HG02884 (cell line): ENCODE results near the gene NT5DC3.

Experiments
- ATAC-seq: cut with Tn5 transposase; IDR thresholded peaks from one replicate; pipeline ENCODE4 v1.9.1; 2021; ENCODE audit warnings: mild to moderate bottlenecking, moderate library complexity; ENCODE audit not compliant: unreplicated experiment

The NT5DC3 gene

GRCh38 chr12:103785243-103786031, 55.6 kb downstream of the NT5DC3 start:
- ATAC-seq: no peak

GRCh38 chr12:103783744-103784664, 57.0 kb downstream of the NT5DC3 start:
- ATAC-seq: no peak

DNA sequence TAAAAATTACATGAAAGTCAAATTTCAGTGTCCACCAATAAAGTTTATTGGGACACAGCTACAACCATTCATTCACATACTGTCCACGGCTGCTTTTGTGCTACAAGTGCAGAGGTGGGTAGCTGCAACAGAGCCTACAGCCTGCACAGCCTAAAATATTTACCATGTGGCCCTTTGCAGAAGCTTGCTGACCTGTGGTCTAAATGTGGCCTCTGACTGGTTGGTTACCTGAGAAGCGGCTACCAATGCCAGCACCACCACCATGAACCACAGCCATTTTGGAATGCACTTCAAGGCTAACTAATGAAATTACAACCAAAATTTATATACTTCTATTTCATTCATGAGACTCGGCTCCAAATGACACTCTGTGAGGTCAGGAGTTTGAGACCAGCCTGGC, 58.6 kb downstream of the NT5DC3 start:
- no peak for ATAC-seq

DNA sequence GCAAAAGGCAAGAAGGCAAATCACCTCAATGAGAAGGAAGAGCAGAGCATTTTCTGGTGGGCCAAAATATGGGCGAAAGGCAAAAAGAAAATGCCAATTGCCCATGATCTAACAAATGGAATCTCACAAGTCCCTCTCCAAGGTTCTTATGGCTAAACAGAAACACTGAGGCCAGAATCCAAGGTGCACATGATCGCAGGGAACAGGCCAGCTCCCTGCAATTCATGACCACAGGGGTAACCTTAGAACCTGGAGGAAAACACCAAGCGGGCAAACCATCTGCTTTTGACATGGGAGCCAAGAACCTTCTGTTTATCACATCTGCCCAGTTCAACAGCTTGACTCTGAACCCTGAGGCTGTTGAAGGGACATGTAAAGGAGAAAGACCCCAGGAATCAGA, 60.0 kb downstream of the NT5DC3 start:
- no peak for ATAC-seq

- no peak for ATAC-seq
Observed at GRCh38 chr12:103780093-103780440, 61.0 kb downstream of the NT5DC3 start.

DNA sequence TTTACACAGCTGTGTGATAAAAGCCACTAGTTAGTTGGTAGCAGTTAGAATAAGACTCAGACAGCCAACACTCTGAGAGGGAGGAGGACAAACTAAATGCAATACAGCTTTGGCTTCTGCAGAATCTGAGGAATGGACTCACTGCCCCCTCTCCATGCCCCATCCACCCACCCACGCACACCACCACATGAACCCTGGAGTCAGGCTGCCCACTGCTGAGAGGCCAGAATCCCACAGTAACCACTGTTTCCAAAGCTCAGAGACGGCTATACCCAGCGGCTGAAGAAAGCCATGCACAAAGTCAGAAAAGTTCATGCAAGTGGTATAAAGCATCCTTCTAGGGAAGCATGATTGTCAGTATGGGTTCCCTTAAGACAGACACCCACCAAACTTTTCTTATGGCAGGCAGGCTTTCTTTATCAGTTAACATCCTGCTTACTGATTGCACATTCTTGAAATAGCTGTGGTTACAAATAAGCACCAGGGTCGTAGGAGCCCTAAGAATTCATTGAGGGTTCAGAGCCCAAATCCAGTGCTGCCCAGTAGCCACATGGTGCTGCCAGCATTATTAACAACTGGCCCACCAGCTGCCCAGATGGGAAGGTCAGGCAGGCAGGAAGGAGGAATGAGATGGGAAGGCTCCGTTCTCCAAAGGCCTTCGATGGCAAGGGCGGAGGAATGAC, 61.5 kb downstream of the NT5DC3 start:
- no peak for ATAC-seq

- no peak for ATAC-seq
Observed at GRCh38 chr12:103778781-103779180, 62.3 kb downstream of the NT5DC3 start.

DNA sequence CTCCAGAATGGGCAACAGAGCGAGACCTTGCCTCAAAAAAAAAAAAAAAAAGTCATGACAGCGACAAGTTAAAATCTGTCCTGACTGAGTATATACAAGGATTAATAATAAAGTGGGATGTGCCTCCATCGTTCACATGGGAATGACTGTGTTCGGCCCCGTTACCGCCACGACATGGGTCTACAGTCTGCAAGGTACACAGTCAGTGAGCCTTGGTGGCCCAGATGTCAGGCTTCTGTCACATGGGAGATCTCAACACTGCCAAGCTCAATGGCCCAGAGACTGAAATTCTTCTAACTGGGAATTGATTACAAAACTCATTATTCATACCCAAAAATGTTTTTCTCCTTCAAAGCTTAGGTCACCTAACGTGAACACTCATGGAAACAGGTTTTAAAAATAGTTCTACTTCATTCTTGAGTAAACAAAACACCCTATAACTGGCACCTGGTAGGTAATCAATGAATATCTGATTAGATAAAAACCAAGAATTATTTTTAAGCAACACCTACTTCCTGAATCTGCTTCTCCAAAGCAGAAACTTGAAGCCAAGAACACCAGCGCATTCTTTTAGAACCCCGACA, 66.0 kb downstream of the NT5DC3 start:
- ATAC-seq: no peak

- ATAC-seq: no peak
Observed at GRCh38 chr12:103773109-103773910, 67.7 kb downstream of the NT5DC3 start.

DNA sequence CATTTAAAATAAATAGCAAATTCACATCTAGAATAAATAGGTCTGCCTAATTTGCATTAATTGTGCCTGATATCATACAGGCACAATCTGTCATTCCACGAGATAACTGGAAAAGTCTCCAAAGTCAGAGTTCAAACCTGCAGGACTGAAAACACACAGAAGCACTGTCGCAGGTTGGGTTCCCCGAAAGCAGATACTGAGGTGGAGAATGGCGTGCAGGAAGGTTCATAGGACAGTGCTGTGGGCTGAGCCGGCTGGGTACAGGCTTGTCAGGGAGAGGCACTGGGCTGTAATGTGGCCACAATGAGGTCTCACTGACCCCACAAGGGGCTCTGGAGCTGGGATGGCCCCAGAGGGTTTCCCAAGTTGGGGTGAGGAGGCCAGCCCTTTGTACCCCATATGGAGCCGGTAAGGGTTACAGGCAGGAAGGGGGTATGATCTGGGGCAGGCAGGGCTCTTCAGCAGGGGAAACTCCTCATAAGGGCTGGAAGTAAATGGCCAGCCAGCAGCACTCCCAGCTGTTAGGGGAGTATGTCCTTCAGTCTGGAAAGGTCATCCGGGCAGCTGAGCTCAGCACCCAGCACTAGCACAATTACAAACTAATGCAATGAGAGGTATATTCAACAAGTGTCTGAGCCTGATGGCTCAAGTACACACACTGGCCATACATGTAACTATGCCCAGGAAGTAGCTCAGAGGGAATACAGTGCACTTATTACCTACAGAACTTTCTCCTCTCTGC, 68.5 kb downstream of the NT5DC3 start:
- ATAC-seq: no peak

- ATAC-seq: no peak
Observed at GRCh38 chr12:103771466-103771865, 69.6 kb downstream of the NT5DC3 start.

- ATAC-seq: no peak
Observed at GRCh38 chr12:103769240-103769945, 71.6 kb downstream of the NT5DC3 start.

- ATAC-seq: no peak
Observed at GRCh38 chr12:103768467-103769123, 72.4 kb downstream of the NT5DC3 start.

DNA sequence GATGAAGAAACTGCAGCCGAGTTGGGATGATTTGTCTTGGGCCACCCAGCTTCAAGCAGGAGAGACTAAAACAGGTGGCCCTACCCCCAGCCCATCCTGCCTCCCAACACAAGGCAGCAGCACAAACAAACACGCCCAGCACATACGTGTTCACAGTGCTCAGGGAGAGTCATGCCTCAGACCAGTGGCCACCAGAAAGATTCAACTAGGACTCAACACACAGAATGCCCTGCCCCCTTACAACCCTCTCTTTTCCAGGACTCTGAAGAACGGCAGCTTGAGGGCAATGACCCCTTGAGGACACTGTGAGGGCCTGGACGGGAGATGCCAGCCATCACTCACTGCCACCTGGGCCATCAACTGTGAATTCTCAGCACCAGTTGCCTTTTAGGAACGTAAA, 75.0 kb downstream of the NT5DC3 start:
- ATAC-seq: no peak

GRCh38 chr12:103765322-103765721, 75.7 kb downstream of the NT5DC3 start:
- ATAC-seq: no peak

GRCh38 chr12:103762473-103762872, 78.6 kb downstream of the NT5DC3 start:
- no peak for ATAC-seq

DNA sequence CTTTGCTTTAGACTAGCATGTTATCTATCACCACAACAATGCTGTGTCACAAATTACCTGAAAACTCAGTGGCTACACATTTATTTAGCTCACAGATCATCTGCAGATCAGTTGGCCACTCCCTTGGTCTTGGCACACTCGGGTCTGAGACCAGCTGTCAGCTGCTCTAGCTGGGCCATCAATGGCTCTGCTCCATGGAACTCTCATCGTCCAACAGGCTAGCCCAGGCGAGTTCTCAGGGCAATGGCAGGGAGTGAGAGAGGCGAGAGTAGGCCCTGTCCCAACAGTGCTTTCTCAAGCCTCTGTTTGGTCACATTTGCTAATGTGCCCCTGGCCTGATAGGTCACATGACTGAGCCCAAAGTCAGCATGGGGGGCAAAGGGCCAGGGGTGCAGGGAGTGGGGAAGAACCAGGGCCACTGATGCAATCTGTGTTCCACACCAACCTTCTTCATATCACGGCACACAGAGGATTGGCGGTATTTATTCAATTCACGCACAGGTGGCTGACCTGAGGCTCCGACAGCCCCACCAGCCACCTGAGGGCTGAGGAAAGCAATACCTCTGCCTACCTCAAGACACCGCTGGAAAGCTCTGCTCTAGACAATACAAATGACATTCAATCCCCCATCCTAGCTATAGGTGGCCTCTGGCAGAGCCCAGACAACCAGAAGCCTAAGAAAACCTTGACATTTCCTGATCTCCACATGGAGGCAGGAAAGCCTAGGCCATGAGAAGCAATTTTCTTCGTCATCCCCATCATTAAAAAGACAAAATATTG, 82.5 kb downstream of the NT5DC3 start:
- no peak for ATAC-seq

GRCh38 chr12:103757248-103757647, 83.8 kb downstream of the NT5DC3 start:
- ATAC-seq: no peak
